Right lobe of liver (tissue), 6 donors: ENCODE measurements around the gene OLFM3. TPM values are rescaled to one million over a fixed set of nuclear protein-coding genes. Genes with fewer than 3 reads are reported as not detected.

Source experiments
- ATAC-seq, 4 donors: fragments of 200-7000 bp; cut with Tn5 transposase; one replicate each; pipeline ENCODE4 v1.9.1; 2020; ENCODE audit warnings: mild to moderate bottlenecking in 4 of 4, moderate library complexity in 4 of 4
- DNase-seq, 3 donors: peaks; one replicate each; pipeline ENCODE4 v3.0.0-alpha.2; 2020
- H3K27ac ChIP-seq, 3 donors: fragments of 200-600 bp; one replicate each; pipeline ENCODE4 v1.8.0; 2022
- H3K27me3 ChIP-seq, 2 donors: fragments of 200-600 bp; one replicate each; pipeline ENCODE4 v1.8.0; 2022
- H3K36me3 ChIP-seq, 4 donors: fragments of 200-600 bp; sonication (generic) in 1 of 4; one replicate each; pipeline versions ENCODE4 v1.5.1 to v1.8.0; 2017 to 2022; ENCODE audit warnings: control low read depth in 1 of 4
- H3K4me1 ChIP-seq, 4 donors: fragments of 200-600 bp; sonication (generic) in 1 of 4; one replicate each; pipeline versions ENCODE4 v1.5.1 to v1.8.0; 2017 to 2022; ENCODE audit warnings: control low read depth in 1 of 4
- H3K4me3 ChIP-seq, 3 donors: fragments of 200-600 bp; one replicate each; pipeline ENCODE4 v1.8.0; 2022
- H3K9me3 ChIP-seq, 4 donors: fragments of 200-600 bp; sonication (generic) in 1 of 4; one replicate each; pipeline versions ENCODE4 v1.5.1 to v1.8.0; 2017 to 2022; ENCODE audit warnings: control low read depth in 1 of 4
- POLR2A ChIP-seq: fragments of 450-650 bp; IDR thresholded peaks from one replicate; pipeline ENCODE4 v1.6.1; 2017; ENCODE audit warnings: antibody characterized with exemption, mild to moderate bottlenecking
- WGBS: methylation state at CpG from one replicate; pipeline ENCODE4 v1.1.6; 2018; ENCODE audit warnings: low coverage, low lambda C conversion rate; ENCODE audit not compliant: insufficient coverage; ENCODE audit errors: missing lambda C conversion rate; 5-methylcytosine and 5-hydroxymethylcytosine counted together
- intact Hi-C, 2 donors: fragments of 100-400 bp; cut with DNase I; formaldehyde crosslinking; loops; one replicate each; pipeline versions ENCODE4 v1.11.2 to v1.14.1; 2022
- total RNA-seq, 6 experiments: library from RNA; depleted of rRNA in 2 of 6; stranded (reverse); fragments of >200 nt in 2 of 6; fragmentation: NEBNext Ultra II Directional in 3 of 6; extraction: Animal tissue kit (Norgen Biotek cat#: 25700) in 3 of 6; gene quantifications; one replicate each; pipeline versions ENCODE4 v1.1.0 to v1.2.4, GENCODE V29; 2016 to 2023
- TF ChIP-seq, protein P1 (sequence below), 4 donors: fragments of 200-600 bp in 3 of 4; fragments of 450-650 bp in 1 of 4; IDR thresholded peaks; one replicate each; pipeline versions ENCODE4 v1.5.1 to v1.8.0; 2016 to 2022; ENCODE audit warnings: antibody characterized with exemption in 4 of 4, mild to moderate bottlenecking in 2 of 4
- donor health status: DM: no; HTN: yes; CAD: no.
- donor health status: DM: no; HTN: no; CAD: no.
- donor health status: DM: no; HTN: no; CAD: no.
- donor health status: DM: no; HTN: yes; CAD: no.
- donor health status: DM: no; HTN: yes; CAD: no.

Gene OLFM3
- total RNA-seq, 6 experiments from 2014 or later = not detected

DNA sequence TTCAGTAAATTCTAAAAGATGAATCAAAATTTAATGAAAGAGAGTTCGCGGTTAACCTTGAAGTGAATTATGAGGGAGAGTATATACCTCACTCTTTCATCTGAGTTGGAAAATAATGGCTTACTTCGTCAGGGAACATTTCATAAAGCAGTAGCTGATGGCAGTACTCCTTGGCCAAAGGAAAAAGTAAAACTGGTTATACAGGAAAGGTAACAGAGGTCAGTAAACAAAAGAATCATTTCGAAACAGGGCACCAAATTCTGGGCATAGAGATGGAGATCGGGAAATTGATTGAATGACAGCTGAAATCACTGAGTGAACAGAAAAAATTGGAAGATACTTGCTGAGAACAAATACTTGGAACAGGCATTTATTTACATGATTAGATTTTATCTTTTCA, 199.0 kb downstream of the OLFM3 start:
- no peak for TF ChIP-seq POLR2A
- TF ChIP-seq, protein P1, sequence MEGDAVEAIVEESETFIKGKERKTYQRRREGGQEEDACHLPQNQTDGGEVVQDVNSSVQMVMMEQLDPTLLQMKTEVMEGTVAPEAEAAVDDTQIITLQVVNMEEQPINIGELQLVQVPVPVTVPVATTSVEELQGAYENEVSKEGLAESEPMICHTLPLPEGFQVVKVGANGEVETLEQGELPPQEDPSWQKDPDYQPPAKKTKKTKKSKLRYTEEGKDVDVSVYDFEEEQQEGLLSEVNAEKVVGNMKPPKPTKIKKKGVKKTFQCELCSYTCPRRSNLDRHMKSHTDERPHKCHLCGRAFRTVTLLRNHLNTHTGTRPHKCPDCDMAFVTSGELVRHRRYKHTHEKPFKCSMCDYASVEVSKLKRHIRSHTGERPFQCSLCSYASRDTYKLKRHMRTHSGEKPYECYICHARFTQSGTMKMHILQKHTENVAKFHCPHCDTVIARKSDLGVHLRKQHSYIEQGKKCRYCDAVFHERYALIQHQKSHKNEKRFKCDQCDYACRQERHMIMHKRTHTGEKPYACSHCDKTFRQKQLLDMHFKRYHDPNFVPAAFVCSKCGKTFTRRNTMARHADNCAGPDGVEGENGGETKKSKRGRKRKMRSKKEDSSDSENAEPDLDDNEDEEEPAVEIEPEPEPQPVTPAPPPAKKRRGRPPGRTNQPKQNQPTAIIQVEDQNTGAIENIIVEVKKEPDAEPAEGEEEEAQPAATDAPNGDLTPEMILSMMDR (IDR thresholded peaks at IDR 0.05) = no peak
- H3K27me3 ChIP-seq = no peaks in the 10 kb centered on the region
- no peaks in the 10 kb centered on the region for H3K9me3 ChIP-seq
- no peaks in the 10 kb centered on the region for H3K36me3 ChIP-seq
- intact Hi-C loops = no loop called here
- 43% methylated on average over 5 of the region's 5 CpGs for WGBS
- no peak for DNase-seq
- no peak overlapping the region for H3K27ac ChIP-seq
- peak in 1 of 4 donors; percentile 44 for ATAC-seq
- H3K4me1 ChIP-seq = no peaks in the 10 kb centered on the region
- H3K4me3 ChIP-seq = no peak overlapping the region

DNA sequence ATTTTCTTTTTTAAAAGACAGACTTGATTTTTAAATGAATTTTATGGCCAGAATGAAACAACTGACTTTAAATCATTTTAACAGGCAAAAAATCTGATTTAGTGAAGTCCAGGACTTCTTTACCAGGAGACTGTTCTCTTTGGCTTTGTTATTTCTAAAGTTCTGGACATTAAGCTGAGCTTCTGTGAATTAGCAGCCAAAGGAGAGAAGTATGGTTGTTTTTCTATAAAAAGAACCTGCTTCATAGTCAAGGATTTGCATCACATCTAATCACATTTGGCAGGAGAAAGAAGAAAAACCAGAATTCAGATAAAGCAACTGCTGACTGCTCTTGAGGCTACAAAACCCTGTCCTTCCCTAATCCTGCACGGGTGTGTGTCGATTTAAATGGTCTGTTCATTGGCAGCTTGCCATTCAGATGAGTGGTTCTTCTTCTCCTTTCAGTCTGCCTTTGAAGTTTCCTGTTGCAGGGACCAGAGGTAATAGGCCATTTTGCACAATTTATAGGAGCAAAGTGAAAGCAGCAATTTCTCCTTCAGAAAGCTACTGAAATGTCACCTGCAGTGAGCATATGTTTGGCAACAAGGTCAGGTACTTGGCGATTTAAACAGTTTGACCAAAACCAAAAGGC, 215.4 kb downstream of the OLFM3 start:
- 12% methylated on average over 2 of the region's 3 CpGs for WGBS
- no peak for DNase-seq
- intact Hi-C loops = no loop called here
- Histone ChIP-seq H3K36me3 (no peaks in the 10 kb centered on the region), H3K9me3 (no peaks in the 10 kb centered on the region), H3K4me3 (no peak overlapping the region), H3K27me3 (no peaks in the 10 kb centered on the region), H3K27ac (no peak overlapping the region), H3K4me1 (no peaks in the 10 kb centered on the region)
- no peak for TF ChIP-seq POLR2A
- TF ChIP-seq, protein P1 (IDR thresholded peaks at IDR 0.05) = no peak
- no peak for ATAC-seq

DNA sequence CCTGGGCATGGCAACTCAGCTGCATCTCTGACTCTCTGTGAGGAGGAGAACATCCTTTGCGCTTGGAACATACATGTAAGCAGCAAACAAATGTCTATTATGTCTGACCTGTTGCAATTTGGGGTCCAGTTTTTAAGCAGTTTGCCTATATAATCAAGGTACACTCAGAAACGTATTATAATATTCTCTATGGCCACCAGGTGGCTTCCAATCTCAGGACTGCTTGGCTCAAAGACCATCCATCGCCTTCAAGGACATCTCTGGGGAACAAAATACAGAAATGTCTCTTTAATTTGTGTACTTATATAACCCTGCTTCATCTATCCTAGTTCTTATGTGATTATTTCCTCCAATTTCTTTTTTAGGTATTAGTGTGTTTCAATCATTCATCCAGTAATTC, 227.2 kb downstream of the OLFM3 start:
- Histone ChIP-seq H3K36me3 (no peaks in the 10 kb centered on the region), H3K27me3 (no peaks in the 10 kb centered on the region), H3K9me3 (no peaks in the 10 kb centered on the region), H3K27ac (no peak overlapping the region), H3K4me1 (no peaks in the 10 kb centered on the region), H3K4me3 (no peak overlapping the region)
- ATAC-seq (no peak), DNase-seq (no peak)
- intact Hi-C loops = no loop called here
- WGBS = 14% methylated on average over 3 of the region's 3 CpGs
- TF ChIP-seq, protein P1 (IDR thresholded peaks at IDR 0.05) = peak in 3 of 4 donors; percentile 20 to 32 (median 30)
- TF ChIP-seq POLR2A = no peak

DNA sequence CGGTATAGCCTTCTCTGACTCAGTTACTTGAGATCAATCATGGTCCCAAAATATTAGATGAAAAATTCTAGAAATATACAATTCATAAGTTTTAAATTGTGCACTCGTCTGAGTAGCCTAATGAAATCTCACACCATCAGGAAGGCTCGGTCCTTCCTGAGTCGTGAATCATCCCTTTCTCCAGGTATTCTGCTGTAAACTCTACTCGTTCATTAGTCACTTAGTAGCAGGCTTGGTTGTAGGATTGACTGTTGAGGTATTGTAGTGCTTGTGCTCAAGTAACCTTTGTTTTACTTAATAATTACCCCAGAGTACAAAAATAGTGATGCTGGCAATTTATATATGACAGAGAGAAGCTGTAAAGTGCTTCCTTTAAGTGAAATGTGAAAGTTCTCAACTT, 238.7 kb downstream of the OLFM3 start:
- intact Hi-C loops = no loop called here
- H3K4me1 ChIP-seq = no peaks in the 10 kb centered on the region
- H3K27me3 ChIP-seq = no peaks in the 10 kb centered on the region
- ATAC-seq = no peak
- TF ChIP-seq, protein P1 (IDR thresholded peaks at IDR 0.05) = no peak
- TF ChIP-seq POLR2A = no peak
- WGBS = 34% methylated on average over 5 of the region's 5 CpGs
- no peak for DNase-seq
- no peak overlapping the region for H3K4me3 ChIP-seq
- H3K36me3 ChIP-seq = no peaks in the 10 kb centered on the region
- no peaks in the 10 kb centered on the region for H3K9me3 ChIP-seq
- no peak overlapping the region for H3K27ac ChIP-seq
